ENCODE data around the gene FAM222B.
"Not testable (repeated sequence)": the region's sequence is repeated elsewhere in the genome, so short reads cannot be mapped to it uniquely, and the experiment has no call there.

FAM222B gene

DNA sequence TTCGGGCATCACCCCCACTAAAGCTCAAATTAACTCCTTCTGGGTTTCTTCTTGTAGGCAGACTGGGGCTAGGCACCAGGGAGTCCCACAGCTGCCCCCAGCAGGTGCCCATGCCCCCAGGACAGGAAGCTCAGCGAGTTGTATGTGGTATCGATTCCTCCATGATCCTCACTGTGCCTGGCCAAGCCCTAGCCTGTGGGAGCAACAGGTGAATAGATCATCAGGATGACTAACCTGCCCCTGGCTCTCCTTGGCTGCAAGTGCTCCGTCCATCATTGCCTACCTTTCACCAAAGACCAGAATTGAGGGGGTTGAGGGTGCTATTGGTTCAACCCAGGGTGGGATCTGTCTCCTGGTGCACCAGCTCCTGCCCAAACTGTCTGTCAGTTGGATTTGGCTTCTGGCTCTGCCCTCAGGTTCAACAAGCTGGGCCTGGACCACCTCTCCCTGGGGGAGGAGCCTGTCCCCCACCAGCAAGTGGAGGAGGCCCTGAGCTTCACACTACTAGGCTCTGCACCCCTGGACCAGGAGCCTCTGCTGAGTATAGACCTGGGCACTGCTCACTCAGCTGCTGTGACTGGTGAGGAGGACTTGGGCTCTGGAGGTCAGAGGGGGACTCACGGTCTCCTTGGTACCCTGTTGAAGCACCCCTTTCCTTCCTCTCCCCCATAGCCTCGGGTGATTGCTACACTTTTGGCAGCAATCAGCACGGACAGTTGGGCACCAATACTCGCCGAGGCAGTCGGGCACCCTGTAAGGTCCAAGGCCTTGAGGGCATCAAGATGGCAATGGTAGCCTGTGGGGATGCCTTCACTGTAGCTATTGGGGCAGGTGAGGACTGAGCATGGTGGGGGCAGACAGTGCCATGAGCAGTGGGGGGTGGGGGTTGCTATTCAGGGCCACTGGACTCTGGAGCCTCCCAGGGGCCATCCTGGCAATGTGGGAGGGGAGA is 101.9 kb downstream of the FAM222B start:
- no peak for DNase-seq (ENCODE audit: low read depth)

DNA sequence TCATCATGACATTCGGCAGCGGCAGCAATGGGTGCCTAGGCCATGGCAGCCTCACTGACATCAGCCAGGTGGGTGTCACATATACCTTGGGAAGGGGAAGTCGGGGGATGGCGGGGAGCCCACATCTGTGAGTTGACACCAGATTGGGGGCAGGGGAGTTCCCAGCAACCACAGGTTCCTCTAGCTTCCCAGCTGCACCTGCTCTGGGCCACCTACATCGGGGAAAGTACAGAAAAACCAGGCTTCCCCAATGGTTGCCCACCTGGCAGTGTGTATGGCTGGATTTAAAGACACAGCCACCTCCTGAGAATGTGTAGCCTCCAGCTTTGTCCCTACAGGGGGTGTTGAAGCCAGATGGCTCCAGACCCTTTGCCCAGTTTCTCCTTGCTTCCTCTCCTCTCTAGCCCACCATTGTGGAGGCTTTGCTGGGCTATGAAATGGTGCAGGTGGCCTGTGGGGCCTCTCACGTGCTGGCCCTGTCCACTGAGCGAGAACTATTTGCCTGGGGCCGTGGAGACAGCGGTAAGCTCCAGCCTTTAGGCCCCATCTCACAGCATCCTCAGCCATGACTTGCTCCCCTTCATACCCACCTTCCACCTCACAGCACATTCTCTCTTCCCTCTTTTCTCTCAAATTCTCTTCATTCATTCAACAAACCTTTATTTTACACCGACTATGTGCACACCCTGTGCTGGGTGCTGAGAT is 103.8 kb downstream of the FAM222B start:
- no peak overlapping the region for H3K4me3 ChIP-seq (ENCODE audit: low read depth, low read length)
- no peak for TF ChIP-seq MYC (IDR thresholded peaks at IDR 0.05; ENCODE audit: low read depth, low read length)
- TF ChIP-seq, protein P1, sequence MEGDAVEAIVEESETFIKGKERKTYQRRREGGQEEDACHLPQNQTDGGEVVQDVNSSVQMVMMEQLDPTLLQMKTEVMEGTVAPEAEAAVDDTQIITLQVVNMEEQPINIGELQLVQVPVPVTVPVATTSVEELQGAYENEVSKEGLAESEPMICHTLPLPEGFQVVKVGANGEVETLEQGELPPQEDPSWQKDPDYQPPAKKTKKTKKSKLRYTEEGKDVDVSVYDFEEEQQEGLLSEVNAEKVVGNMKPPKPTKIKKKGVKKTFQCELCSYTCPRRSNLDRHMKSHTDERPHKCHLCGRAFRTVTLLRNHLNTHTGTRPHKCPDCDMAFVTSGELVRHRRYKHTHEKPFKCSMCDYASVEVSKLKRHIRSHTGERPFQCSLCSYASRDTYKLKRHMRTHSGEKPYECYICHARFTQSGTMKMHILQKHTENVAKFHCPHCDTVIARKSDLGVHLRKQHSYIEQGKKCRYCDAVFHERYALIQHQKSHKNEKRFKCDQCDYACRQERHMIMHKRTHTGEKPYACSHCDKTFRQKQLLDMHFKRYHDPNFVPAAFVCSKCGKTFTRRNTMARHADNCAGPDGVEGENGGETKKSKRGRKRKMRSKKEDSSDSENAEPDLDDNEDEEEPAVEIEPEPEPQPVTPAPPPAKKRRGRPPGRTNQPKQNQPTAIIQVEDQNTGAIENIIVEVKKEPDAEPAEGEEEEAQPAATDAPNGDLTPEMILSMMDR (IDR thresholded peaks at IDR 0.05; ENCODE audit: low read depth, low read length): no peak
- TF ChIP-seq, protein P2, sequence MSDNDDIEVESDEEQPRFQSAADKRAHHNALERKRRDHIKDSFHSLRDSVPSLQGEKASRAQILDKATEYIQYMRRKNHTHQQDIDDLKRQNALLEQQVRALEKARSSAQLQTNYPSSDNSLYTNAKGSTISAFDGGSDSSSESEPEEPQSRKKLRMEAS (IDR thresholded peaks at IDR 0.05; ENCODE audit: low read depth, low read length): no peak
- no peak for TF ChIP-seq POLR2A (IDR thresholded peaks at IDR 0.05; ENCODE audit: extremely low read depth, insufficient read length)
- DNase-seq (ENCODE audit: low read depth): no peak

More for the DNA sequence above, 101.9 kb downstream of the FAM222B start:
- H3K4me3 ChIP-seq (ENCODE audit: low read depth, low read length): no peak overlapping the region
- TF ChIP-seq, protein P1 (IDR thresholded peaks at IDR 0.05; ENCODE audit: low read depth, low read length): no peak
- TF ChIP-seq POLR2A (IDR thresholded peaks at IDR 0.05; ENCODE audit: extremely low read depth, insufficient read length) (no peak), MYC (IDR thresholded peaks at IDR 0.05; ENCODE audit: low read depth, low read length) (no peak)
- TF ChIP-seq, protein P2 (IDR thresholded peaks at IDR 0.05; ENCODE audit: low read depth, low read length): no peak

DNA sequence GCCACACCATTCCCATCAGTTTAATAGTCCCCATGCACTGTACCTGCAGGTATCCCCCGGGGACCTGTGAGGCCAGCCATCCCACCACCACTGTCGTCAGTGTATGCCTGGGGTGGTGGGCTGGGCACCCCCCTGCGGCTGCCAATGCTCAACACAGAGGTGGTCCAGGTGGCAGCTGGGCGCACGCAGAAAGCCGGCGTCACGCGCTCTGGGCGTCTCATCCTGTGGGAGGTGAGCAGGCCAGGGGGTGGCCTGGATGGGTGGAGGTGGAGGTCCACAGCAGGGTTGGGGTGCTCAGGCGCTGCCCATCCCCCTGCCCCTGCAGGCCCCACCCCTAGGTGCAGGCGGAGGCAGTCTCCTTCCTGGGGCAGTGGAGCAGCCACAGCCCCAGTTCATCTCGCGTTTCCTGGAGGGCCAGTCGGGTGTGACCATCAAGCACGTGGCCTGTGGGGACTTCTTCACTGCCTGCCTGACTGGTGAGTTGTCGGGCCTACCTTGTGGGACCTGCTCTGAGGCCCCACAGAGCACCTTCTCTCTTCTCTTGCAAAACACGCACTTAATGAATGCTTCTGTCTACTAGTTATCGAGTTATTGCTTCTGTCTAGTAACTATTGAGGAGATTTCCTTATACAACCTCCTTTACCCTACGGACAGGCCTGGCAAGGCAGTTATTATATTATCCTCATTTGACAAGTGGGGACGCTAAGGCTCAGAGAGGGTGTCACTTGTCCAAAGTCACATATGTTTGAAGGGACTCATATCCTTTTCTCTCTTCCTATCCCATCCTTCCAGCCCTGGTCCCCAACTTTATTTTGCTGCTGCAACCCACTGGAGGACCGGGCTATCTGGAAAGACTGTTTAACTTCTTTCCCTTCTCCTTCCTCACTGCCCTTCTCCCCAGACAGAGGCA is 104.6 kb downstream of the FAM222B start:
- DNase-seq (ENCODE audit: low read depth): no peak
- no peak overlapping the region for H3K4me3 ChIP-seq (ENCODE audit: low read depth, low read length)
- TF ChIP-seq, protein P1 (IDR thresholded peaks at IDR 0.05; ENCODE audit: low read depth, low read length): no peak
- TF ChIP-seq, protein P2 (IDR thresholded peaks at IDR 0.05; ENCODE audit: low read depth, low read length): no peak
- TF ChIP-seq POLR2A (IDR thresholded peaks at IDR 0.05; ENCODE audit: extremely low read depth, insufficient read length) (no peak), MYC (IDR thresholded peaks at IDR 0.05; ENCODE audit: low read depth, low read length) (no peak)

DNA sequence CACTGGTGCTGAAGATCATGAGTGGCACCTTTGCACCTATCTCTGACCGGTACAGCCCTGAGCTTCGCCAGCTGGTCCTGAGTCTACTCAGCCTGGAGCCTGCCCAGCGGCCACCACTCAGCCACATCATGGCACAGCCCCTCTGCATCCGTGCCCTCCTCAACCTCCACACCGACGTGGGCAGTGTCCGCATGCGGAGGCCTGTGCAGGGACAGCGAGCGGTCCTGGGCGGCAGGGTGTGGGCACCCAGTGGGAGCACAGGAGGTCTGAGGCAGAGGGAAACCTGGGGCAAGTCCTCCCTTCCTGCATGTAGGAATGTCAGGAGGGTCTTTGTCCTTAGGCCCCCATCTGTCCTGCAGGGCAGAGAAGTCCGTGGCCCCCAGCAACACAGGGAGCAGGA is 105.3 kb downstream of the FAM222B start:
- H3K4me3 ChIP-seq (ENCODE audit: low read depth, low read length): no peak overlapping the region
- no peak for DNase-seq (ENCODE audit: low read depth)
- TF ChIP-seq MYC (IDR thresholded peaks at IDR 0.05; ENCODE audit: low read depth, low read length) (no peak), POLR2A (IDR thresholded peaks at IDR 0.05; ENCODE audit: extremely low read depth, insufficient read length) (no peak)
- TF ChIP-seq, protein P2 (IDR thresholded peaks at IDR 0.05; ENCODE audit: low read depth, low read length): no peak
- TF ChIP-seq, protein P1 (IDR thresholded peaks at IDR 0.05; ENCODE audit: low read depth, low read length): no peak

DNA sequence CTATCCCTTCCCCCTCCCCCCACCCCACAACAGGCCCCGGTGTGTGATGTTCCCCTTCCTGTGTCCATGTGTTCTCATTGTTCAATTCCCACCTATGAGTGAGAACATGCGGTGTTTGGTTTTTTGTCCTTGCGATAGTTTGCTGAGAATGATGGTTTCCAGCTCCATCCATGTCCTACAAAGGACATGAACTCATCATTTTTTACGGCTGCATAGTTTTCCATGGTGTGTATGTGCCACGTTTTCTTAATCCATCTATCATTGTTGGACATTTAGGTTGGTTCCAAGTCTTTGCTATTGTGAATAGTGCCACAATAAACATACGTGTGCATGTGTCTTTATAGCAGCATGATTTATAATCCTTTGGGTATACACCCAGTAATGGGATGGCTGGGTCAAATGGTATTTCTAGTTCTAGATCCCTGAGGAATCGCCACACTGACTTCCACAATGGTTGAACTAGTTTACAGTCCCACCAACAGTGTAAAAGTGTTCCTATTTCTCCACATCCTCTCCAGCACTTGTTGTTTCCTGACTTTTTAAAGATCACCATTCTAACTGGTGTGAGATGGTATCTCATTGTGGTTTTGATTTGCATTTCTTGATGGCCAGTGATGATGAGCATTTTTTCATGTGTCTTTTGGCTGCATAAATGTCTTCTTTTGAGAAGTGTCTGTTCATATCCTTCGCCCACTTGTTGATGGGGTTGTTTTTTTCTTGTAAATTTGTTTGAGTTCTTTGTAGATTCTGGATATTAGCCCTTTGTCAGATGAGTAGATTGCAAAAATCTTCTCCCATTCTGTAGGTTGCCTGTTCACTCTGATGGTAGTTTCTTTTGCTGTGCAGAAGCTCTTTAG is 106.4 kb downstream of the FAM222B start:
- DNase-seq (ENCODE audit: low read depth); H3K4me3 ChIP-seq (ENCODE audit: low read depth, low read length): not testable (repeated sequence)
